GM21390 (cell line): ENCODE measurements around the gene INAVA.

Experiments used
- ATAC-seq: cut with Tn5 transposase; IDR thresholded peaks from one replicate; pipeline ENCODE4 v1.9.1; 2021; ENCODE audit not compliant: unreplicated experiment

Gene INAVA

GRCh38 chr1:200875416-200875815 is 19.3 kb upstream of the INAVA start:
- no peak for ATAC-seq

- no peak for ATAC-seq
Observed at GRCh38 chr1:200877010-200877409, 17.7 kb upstream of the INAVA start.

- ATAC-seq = peak; percentile 54
Observed at GRCh38 chr1:200877839-200878551, 16.7 kb upstream of the INAVA start.

- peak; percentile 68 for ATAC-seq
Observed at GRCh38 chr1:200880212-200880611, 14.5 kb upstream of the INAVA start.

GRCh38 chr1:200883118-200883517 is 11.6 kb upstream of the INAVA start:
- no peak for ATAC-seq

- ATAC-seq = no peak
Observed at GRCh38 chr1:200885623-200886402, 8.9 kb upstream of the INAVA start.

- no peak for ATAC-seq
Observed at GRCh38 chr1:200886594-200886993, 8.1 kb upstream of the INAVA start.

- no peak for ATAC-seq
Observed at GRCh38 chr1:200887036-200887435, 7.7 kb upstream of the INAVA start.

- no peak for ATAC-seq
Observed at GRCh38 chr1:200887772-200888348, 6.8 kb upstream of the INAVA start.

GRCh38 chr1:200888349-200888838 is 6.3 kb upstream of the INAVA start:
- peak; percentile 90 for ATAC-seq

GRCh38 chr1:200889571-200889970 is 5.1 kb upstream of the INAVA start:
- no peak for ATAC-seq

GRCh38 chr1:200890027-200890426 is 4.7 kb upstream of the INAVA start:
- no peak for ATAC-seq

- ATAC-seq = no peak
Observed at GRCh38 chr1:200890818-200891773, 3.6 kb upstream of the INAVA start.

- no peak for ATAC-seq
Observed at GRCh38 chr1:200891774-200892157, 2.9 kb upstream of the INAVA start.

- ATAC-seq = no peak
Observed at GRCh38 chr1:200892546-200892945, 2.2 kb upstream of the INAVA start.

- ATAC-seq = no peak
Observed at GRCh38 chr1:200892958-200893357, 1.7 kb upstream of the INAVA start.

GRCh38 chr1:200893411-200893901 is 1.2 kb upstream of the INAVA start:
- no peak for ATAC-seq

GRCh38 chr1:200895443-200895789 is 716 bp downstream of the INAVA start:
- no peak for ATAC-seq

- ATAC-seq = no peak
Observed at GRCh38 chr1:200895801-200896530, 1.3 kb downstream of the INAVA start.
